SK-N-SH treated with all-trans-retinoic acid at 6 μM for 48 hours (cell line): ENCODE results near the gene SLC6A16.
"Not testable (repeated sequence)": the region's sequence is repeated elsewhere in the genome, so short reads cannot be mapped to it uniquely, and the experiment has no call there.

Experiments
- ARNTL ChIP-seq: fragments of 450-650 bp; formaldehyde crosslinking; IDR thresholded peaks from 2 replicates; pipeline ENCODE4 v1.5.0; 2020; ENCODE audit warnings: low read depth, mild to moderate bottlenecking, moderate library complexity, borderline replicate concordance
- CREB5 ChIP-seq: fragments of 250-450 bp; sonication (Bioruptor Pico); IDR thresholded peaks from 2 replicates; pipeline ENCODE4 v1.5.1; 2020; ENCODE audit warnings: low read depth, mild to moderate bottlenecking, moderate library complexity
- PATZ1 ChIP-seq: fragments of 250-450 bp; sonication (Bioruptor Pico); IDR thresholded peaks from 2 replicates; pipeline ENCODE4 v1.8.0; 2020; ENCODE audit warnings: mild to moderate bottlenecking, moderate library complexity, borderline replicate concordance
- PPARA ChIP-seq: fragments of 250-450 bp; sonication (Bioruptor Pico); IDR thresholded peaks from 2 replicates; pipeline ENCODE4 v1.5.0; 2020; ENCODE audit warnings: mild to moderate bottlenecking, borderline replicate concordance
- RARB ChIP-seq: fragments of 250-450 bp; sonication (Bioruptor Pico); IDR thresholded peaks from 2 replicates; pipeline ENCODE4 v1.8.0; 2021; ENCODE audit warnings: mild to moderate bottlenecking, moderate library complexity
- SNAI2 ChIP-seq: fragments of 250-450 bp; sonication (Bioruptor Pico); IDR thresholded peaks from 2 replicates; pipeline ENCODE4 v1.5.0; 2020; ENCODE audit warnings: mild to moderate bottlenecking, moderate library complexity
- TCF4 ChIP-seq: fragments of 250-450 bp; sonication (Bioruptor Pico); IDR thresholded peaks from 2 replicates; pipeline ENCODE4 v1.8.0; 2021; ENCODE audit warnings: mild to moderate bottlenecking, moderate library complexity, borderline replicate concordance
- ZC3H10 ChIP-seq: fragments of 250-450 bp; sonication (Bioruptor Pico); IDR thresholded peaks from 2 replicates; pipeline ENCODE4 v1.5.1; 2021; ENCODE audit warnings: mild to moderate bottlenecking, moderate library complexity
- ZFP3 ChIP-seq: fragments of 250-450 bp; sonication (Bioruptor Pico); IDR thresholded peaks from 2 replicates; pipeline ENCODE4 v1.5.0; 2020; ENCODE audit warnings: mild to moderate bottlenecking, moderate library complexity
- ZFP30 ChIP-seq: fragments of 450-650 bp; formaldehyde crosslinking; IDR thresholded peaks from 2 replicates; pipeline ENCODE4 v1.5.0; 2022; ENCODE audit warnings: mild to moderate bottlenecking, moderate library complexity
- TF ChIP-seq, protein P1 (sequence below): fragments of 250-450 bp; sonication (Bioruptor Pico); IDR thresholded peaks from 2 replicates; pipeline ENCODE4 v1.8.0; 2021; ENCODE audit warnings: low read depth, mild to moderate bottlenecking, moderate library complexity, borderline replicate concordance

DNA sequence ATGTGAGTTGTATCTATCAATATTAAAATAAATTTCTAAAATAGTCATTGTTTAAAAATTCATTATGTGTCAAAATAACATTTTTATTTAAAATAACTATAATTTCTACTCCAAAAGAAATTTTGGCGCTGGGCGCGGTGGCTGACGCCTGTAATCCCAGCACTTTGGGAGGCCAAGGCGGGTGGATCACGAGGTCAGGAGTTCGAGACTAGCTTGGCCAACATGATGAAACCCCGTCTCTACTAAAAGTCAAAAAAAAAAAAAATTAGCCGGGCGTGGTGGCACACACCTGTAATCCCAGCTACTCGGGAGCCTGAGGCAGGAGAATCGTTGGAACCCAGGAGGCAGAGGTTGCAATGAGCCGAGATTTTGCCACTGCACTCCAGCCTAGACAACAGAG lies 765 bp upstream of the SLC6A16 start:
- TF ChIP-seq CREB5 (CRISPR knock-in tag); RARB (CRISPR knock-in tag); ZFP30; PATZ1; PPARA (CRISPR knock-in tag); TCF4 (CRISPR knock-in tag); ZC3H10 (CRISPR knock-in tag); ZFP3; SNAI2; ARNTL (CRISPR knock-in tag): not testable (repeated sequence)
- TF ChIP-seq, protein P1, sequence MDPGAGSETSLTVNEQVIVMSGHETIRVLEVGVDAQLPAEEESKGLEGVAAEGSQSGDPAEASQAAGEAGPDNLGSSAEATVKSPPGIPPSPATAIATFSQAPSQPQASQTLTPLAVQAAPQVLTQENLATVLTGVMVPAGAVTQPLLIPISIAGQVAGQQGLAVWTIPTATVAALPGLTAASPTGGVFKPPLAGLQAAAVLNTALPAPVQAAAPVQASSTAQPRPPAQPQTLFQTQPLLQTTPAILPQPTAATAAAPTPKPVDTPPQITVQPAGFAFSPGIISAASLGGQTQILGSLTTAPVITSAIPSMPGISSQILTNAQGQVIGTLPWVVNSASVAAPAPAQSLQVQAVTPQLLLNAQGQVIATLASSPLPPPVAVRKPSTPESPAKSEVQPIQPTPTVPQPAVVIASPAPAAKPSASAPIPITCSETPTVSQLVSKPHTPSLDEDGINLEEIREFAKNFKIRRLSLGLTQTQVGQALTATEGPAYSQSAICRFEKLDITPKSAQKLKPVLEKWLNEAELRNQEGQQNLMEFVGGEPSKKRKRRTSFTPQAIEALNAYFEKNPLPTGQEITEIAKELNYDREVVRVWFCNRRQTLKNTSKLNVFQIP (CRISPR knock-in tag) = not testable (repeated sequence)
